Esophagus mucosa (tissue), 1 donor: ENCODE measurements around the gene GSTM4. TPM values are rescaled to one million over a fixed set of nuclear protein-coding genes. Genes with fewer than 3 reads are reported as not detected.

Experiments used
- ATAC-seq: fragments of 200-7000 bp; cut with Tn5 transposase; one replicate; pipeline ENCODE4 v1.9.1; 2020
- total RNA-seq: library from RNA; stranded (reverse); gene quantifications from one replicate; pipeline ENCODE4 v1.2.4, GENCODE V29; 2023
- donor health status: DM: yes; HTN: yes; CAD: no.

The GSTM4 gene
- total RNA-seq, 1 donor from 2014 or later: 27.3 TPM

DNA sequence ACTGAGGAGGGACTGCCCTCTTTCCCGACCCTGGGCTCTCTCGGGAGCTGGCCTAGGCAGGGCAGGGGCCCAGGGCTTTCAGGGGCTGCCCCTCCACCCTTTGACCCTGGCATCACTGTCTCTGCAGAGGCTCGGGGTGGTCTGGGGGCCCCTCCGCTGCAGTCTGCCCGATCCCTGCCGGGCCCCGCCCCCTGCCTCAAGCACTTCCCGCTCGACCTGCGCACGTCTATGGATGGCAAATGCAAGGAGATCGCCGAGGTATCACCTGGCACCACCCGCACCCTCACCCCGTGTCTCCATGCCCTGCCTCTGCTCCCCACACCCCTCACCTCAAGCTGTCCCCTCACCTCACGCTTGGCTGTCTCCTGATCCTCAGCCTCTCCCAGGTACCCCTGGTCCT, 30.7 kb upstream of the GSTM4 start:
- ATAC-seq: no peak

DNA sequence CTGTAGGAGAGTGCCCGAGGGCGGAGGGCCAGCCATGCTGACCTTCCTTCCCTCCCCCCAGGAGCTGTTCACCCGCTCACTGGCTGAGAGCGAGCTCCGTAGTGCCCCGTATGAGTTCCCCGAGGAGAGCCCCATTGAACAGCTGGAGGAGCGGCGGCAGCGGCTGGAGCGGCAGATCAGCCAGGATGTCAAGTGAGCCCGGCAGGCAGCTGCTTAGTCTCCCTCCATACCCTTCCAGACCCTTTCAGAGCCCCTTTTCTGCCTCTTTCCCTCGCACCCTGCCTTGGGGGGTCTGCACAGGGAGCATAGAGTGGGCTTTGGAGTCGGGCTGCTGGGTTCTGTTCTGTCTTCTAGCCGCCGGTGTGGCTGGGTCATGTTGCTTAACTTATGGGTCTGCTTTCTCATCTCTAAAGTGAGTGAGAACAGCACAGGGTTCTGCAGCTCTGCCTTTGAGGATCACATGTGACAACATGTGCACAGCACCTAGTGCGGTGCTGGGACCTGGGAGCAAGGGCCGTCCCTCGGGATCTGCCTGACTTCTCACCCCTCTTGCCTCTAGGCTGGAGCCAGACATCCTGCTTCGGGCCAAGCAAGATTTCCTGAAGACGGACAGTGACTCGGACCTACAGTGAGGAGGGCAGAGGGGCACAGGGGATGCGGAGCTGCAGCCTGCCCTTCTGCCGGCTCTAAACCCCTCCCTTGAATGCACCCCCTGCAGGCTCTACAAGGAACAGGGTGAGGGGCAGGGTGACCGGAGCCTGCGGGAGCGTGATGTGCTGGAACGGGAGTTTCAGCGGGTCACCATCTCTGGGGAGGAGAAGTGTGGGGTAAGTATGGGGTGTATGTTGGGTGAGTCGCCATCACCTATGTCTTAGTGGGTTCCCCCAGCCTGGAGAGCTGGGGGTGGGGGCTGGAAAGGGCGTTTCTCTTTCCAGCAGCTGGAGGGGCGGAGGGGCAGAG, 30.0 kb upstream of the GSTM4 start:
- ATAC-seq: no peak

DNA sequence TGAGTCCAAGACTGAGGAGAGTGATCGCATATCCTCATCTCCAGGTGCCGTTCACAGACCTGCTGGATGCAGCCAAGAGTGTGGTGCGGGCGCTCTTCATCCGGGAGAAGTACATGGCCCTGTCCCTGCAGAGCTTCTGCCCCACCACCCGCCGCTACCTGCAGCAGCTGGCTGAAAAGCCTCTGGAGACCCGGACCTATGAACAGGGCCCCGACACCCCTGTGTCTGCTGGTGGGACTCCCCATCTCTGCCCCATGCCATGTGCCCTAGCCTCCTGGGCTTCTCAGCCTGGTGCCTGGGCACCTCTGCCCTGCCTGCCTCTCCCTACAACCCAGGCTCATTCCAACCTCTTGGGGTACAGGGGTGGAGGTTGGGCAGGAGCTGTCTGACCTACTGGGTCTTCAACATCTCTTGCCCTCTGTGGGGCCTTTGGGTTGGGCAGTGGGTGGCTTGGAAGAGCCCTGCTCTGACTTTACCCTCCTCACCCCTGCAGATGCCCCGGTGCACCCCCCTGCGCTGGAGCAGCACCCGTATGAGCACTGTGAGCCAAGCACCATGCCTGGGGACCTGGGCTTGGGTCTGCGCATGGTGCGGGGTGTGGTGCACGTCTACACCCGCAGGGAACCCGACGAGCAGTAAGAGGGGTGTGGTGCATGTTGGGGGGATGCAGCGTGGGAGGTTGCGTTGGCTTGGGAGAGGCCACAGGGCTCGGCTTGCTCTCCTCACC, 29.1 kb upstream of the GSTM4 start:
- ATAC-seq: no peak

DNA sequence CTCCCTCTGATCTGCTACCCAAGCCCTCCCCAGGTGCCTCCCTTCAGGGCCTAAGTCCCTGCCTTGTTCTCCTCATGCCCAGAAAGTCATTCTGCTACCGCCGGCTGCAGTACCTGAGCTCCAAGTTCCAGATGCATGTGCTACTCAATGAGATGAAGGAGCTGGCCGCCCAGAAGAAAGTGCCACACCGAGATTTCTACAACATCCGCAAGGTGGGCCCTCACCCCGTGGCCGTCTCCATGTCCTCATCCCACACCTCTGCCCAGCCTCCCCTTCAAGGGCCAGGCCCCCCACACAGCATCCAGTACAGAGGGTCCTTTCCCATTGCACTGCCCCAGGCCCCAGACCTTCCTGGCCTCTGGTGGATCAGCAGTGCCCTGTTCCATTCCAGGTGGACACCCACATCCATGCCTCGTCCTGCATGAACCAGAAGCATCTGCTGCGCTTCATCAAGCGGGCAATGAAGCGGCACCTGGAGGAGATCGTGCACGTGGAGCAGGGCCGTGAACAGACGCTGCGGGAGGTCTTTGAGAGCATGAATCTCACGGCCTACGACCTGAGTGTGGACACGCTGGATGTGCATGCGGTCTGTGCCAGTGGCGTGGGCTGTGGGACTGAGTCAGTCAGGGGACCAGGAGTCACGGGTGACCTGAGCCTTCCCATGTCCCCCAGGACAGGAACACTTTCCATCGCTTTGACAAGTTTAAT, 28.1 kb upstream of the GSTM4 start:
- no peak for ATAC-seq

DNA sequence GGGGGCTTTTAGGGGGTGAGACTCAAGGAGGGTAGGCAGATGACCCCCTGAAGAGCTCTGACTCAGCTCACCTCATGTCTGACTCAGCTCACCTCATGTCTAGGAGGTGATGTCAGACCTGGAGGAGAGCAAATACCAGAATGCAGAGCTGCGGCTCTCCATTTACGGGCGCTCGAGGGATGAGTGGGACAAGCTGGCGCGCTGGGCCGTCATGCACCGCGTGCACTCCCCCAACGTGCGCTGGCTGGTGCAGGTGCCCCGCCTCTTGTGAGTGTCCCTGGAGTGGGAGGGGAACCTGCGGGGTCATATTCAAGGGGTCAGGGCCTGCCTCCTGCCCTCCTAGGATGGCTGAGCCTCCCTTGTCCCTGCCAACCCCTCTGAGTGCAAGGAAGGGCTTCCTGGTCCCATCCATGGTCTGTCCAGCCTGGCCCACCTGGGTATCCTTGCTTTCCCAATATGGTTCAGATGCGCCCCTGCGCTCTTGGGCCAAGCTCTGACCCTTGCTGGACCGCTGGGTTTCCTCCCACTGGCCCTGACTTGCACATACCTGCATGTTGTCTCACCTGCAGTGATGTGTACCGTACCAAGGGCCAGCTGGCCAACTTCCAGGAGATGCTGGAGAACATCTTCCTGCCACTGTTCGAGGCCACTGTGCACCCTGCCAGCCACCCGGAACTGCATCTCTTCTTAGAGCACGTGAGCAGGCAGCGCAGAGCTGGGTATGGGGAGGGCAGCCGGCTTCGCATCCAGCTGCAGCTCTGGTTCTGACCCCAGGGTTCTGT, 27.2 kb upstream of the GSTM4 start:
- no peak for ATAC-seq

DNA sequence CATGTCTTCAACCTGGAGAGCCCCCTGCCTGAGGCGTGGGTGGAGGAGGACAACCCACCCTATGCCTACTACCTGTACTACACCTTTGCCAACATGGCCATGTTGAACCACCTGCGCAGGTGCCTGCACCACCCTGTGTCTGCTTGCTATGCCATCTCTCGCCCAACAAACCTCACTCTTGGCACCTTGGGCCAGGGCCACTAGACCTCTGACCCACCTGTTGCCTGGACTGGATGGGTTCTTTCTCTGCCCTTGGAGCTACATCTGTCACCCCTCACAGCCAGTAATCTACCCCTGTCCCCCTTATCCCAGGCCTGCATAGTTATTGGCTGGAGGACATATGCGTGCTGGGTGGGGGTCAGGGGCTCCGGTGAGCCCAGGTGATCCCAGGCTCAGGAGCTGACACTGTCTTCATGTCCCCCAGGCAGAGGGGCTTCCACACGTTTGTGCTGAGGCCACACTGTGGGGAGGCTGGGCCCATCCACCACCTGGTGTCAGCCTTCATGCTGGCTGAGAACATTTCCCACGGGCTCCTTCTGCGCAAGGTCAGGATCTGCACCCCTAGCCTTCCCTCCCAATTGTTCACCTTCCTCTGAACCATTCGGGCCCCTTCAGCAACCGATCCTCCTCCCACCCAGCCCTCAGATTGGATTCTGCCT, 26.4 kb upstream of the GSTM4 start:
- no peak for ATAC-seq

DNA sequence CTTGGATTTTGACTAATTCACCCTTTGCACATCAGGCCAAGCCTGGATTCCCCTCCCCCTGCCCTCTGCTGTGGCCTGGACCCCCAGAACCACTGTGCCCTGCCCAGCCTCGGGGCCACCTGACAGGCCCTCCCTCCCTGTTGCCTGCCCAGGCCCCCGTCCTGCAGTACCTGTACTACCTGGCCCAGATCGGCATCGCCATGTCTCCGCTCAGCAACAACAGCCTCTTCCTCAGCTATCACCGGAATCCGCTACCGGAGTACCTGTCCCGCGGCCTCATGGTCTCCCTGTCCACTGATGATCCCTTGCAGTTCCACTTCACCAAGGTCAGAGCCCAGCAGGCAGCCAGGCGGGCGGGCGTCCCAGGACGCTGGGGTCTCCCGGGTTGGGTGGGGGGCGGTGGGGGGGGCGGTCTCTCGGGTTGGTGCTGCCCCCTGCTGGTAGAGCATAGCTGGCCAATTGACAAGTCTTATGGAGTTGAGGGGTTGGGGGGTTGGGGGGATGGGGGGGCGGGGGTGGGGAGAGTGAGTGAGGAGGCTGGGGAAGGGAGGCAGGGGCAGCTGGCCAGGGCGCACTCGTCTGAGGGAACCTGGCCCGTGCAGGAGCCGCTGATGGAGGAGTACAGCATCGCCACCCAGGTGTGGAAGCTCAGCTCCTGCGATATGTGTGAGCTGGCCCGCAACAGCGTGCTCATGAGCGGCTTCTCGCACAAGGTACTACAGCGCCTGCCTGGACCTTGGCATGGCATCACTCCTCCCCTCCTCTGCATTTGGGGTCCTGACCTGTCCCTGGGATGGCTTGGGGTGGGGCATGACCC, 25.6 kb upstream of the GSTM4 start:
- ATAC-seq: no peak

DNA sequence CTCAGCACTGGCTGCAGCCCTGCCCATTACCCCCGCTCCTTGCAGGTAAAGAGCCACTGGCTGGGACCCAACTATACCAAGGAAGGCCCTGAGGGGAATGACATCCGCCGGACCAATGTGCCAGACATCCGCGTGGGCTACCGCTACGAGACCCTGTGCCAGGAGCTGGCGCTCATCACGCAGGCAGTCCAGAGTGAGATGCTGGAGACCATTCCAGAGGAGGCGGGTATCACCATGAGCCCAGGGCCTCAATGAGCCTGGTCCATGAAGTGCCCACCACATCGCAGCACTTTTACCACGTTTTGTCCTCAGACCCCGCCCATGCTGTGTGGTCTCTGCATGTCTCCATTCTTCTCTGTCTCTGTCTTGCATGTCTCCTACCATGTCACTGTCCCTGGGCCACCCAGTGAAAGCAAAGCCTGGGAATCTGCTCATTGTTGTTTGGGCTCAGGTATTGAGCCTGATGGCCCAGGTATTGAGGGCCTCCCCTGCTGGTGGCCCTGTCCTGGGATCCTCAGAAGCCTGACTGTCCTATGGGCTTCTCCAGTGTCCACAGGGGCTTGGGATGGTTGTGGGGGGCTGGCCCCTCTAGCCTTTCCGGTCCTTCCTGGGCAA, 24.9 kb upstream of the GSTM4 start:
- no peak for ATAC-seq

DNA sequence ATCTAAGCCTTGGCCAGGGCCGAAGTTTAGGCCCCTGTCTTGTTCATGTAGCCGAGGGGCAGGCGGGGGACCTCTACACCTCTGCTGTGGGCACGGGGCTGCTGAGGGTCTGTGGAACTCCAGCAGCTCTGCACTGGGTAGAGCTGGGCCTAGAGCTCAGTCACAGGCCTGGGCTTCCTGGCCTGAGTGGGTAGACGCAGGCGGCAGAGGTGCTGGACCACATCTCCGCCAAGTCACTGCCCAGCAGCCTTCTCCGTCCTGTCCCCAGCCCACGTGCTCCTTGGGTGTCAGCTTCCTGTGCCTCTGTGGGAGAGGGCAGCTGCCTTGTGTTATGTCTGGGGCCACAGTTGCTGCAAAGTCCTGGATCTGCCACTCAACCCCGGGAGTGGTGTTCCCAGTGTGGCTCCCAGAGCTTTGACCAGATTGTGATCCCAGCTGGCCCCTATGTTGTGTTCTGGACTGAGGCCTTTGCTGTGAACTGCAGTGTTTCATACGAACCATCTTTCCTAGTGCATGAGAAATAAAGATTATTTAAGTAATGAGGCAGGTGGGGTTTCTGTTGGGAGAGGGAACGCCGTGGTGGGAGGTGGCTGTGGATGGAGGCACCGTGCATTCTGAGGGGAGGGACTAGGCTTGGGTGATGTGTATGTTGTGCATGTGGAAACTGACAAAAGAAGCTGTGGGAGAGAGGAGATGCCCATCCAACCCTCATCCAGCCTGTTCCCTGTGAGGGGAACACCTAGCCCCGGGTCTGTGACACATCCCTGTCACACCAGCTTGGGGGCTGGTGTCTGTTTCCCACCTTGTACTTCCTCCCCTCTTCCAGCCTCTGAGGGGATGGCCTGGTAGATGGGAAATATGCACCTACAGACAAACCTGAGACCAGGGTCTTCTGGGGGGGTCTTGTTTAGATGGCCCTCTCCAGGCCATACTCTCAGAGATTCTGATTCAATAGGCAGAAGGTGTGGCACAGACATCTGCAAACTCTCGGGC, 24.1 kb upstream of the GSTM4 start:
- no peak for ATAC-seq

DNA sequence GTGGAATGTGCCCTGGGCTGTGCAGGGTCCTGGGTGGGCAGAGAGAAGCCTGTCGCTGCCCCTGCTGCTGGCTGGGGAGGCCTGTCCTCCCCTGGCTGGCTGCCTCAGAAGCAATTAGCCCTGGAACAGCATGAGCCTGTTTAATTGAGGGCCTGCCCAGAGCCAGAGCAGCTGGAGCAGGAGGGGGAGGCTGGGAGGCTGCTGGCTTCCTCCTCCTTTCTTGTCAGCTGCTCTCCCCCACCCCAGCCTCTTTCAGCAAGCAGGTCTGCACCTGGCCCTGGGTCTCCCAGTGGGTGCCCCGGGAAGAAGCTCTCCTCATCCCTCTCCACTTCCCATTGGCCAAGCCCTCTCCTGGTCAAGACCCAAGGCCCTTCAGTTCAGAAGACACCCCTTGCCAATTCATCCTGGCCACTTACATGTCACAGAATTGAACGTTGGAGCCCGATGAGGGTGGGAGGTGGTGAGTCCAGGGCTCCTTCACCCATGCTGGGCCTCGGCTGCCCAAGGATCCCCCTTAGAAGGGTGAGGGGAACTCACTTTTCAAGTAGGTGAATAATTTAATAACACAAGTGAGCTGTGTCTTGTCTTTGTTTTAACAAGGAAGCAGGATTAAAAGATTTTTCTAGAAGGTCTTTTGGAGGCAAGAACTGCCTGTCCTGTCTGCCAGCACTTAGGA, 23.1 kb upstream of the GSTM4 start:
- ATAC-seq: no peak

DNA sequence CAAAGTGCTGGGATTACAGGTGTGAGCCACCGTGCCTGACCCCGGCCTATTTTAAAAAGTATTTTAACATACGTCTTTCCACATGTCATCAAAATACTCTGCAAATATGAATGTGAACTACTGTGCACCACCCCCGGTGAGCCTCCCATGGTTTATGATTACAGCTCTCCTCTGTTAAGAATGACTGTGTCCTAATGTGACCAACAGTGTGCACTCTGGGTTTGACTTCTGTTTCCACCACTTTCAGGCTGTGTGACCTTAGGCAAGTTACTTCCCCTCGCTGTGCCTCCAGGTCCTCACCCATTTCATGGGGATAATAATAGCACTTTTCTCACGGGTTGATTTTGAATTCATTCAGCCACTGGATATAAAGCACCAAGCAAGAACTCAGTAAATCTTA, 21.6 kb upstream of the GSTM4 start:
- ATAC-seq: no peak

DNA sequence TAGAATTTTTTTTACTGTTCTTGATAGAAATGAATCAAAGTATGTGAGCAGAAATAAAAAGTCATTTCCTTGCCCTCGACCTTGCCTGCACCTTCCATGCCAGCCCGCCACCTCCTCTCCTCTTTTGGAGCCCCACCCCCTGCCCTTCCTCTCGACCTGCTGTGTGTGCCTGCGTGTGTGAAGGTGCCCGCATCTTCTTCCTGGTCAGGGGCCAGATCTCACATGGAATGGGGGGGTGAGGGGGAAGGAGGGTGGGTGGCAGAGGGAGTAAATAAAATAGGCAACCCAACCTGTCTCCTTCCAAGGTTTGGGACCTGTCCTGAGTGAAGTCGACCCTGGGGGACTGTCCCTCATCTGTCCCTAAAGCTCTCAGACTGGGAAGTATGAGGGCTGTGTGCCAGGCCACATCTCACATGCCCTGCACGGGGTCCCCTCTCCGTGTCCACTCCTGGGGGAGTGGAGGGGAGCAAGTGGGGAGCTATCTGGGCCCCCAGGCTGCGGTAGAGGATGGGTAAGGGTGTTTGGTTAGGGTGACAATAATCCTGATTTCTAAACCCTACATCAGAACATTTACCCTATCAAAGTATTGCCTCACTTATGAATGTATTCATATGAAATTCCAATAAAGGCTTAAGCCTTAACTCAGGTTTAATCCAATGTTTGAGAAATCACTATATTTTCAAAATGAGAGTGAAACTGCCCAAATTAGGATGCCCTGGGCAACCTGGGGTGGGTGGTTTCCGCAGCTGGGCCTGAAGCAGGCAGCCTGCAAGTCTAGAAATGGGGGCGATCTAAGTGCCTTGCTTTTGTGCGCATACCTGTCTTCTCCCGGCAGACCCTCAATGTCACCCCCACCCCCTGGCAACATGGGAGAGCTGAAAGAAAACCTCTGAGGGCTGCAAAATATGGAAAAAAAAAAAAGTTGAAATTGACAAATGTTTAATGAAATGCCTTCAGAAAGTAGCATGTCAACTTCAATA, 20.8 kb upstream of the GSTM4 start:
- ATAC-seq: no peak

DNA sequence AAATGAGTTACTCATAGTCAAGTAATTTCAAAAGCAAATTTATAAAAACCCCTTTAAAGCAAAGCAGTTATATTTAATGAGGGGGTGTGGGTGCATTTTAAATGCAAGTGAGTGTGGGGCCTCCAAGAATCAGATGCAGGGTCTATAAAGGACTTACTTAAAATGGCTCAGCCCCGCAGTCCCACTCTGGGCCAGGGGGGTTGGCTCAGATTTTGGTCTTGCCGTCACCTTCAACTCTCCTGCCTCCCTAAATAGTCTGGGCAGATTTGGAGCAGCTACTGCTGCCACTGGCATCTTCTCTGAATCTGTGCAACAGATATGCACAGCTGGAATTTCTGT, 20.1 kb upstream of the GSTM4 start:
- no peak for ATAC-seq

DNA sequence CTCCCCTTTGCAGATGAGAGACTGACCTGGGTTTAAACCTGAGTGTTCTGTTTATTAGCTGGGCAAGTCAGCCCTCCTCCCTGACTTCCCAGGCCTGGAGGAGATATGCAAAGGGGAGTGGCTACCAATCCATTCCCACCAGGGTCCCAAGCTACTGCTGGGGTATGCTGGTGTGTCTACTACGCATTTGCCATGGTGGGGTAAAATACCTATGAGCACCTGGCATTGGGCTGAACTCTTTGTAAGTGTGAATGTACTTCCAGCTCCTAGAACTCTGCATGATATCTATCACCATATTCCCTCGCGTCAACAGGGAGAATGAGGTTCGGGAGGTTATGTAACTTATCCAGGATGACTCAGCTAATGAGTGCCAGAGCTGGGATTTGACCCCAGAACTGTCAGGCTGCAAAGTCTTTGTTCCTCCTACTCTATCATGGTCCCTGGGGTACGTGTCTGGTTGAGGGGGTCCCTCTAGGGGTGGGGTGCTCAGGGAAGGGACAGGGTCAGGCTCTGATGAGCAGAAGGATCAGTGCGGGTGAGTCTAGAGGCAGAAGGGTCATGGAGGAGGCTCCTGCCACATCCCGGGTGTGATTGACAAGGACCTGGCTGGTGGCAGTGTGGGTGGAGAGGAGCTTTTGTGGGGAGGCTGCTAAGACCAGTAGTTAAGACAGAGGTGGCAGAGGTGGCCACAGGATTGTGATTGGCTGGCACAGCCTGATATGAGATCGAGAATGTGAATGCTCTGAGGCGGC, 19.5 kb upstream of the GSTM4 start:
- ATAC-seq: no peak

DNA sequence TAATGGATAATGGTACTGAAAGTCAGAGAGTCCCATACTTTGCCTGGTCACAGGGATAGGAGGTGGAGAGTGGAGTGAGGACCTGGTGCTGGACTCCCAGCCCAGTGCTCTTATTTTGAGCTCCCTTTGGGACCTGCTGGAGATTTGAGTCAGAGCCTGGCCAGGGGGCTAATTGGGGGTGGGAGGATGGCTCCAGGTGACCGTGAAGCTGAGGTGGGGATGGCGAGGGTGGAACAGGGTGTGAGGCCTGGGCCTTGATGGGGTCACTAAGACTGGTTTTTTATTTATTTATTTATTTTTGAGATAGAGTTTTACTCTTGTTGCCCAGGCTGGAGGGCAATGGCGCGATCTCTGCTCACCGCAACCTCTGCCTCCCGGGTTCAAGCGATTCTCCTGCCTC, 18.5 kb upstream of the GSTM4 start:
- ATAC-seq: no peak

DNA sequence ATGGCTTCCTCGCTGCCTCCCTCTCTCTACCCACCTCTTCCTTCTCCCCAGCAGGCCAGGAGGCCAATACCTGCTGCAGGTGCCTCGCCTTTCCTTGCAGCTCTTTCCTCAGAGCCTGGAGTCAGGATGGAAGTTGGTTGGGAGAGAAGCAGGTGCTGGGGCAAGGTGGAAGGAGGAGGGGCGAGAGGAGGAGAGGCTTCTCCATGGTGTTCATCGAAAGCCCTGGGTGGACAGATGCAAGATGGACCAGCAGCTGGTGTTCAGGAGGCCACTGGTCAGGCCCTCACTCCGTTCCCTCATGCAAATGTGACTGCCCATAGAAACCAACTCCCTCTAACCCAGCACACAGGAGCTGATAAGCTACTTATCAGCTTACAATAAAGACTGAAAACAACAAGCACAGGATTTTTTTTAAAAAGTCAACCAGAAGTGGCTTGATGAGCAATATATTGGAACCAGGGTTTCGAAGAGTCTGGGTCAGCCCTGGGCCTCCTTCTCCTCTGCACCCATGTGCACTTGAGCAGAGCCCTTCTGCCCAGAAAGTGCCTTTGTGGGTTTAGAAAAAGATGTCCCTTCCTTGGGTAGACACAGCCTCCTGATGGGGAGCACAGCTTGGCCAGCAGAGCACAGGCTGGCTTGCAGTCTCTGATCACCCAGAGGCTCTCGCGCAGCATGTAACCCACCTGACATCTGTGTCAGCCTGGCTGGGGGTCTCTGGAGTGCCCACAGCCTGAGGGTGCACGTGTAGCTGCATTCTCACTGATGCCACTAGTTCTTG, 16.6 kb upstream of the GSTM4 start:
- no peak for ATAC-seq
